Upper lobe of left lung (tissue), 6 donors: ENCODE data around the gene WDR83. TPM values are rescaled to one million over a fixed set of nuclear protein-coding genes. Genes with fewer than 3 reads are reported as not detected.
"Not testable (repeated sequence)": the region's sequence is repeated elsewhere in the genome, so short reads cannot be mapped to it uniquely, and the experiment has no call there.

Experiments used
- ATAC-seq, 2 donors: fragments of 200-7000 bp; cut with Tn5 transposase; one replicate each; pipeline ENCODE4 v1.9.1; 2022; ENCODE audit warnings: mild to moderate bottlenecking in 2 of 2, moderate library complexity in 2 of 2; ENCODE audit not compliant: low FRiP score in 2 of 2
- DNase-seq, 2 donors: peaks; one replicate each; pipeline ENCODE4 v3.0.0-alpha.2; 2019 to 2020
- H3K27ac ChIP-seq, 4 donors: fragments of 200-600 bp; sonication (generic); one replicate each; pipeline ENCODE4 v1.5.1; 2016 to 2019
- H3K27me3 ChIP-seq, 4 donors: fragments of 200-600 bp; sonication (generic); one replicate each; pipeline ENCODE4 v1.5.1; 2017 to 2019
- H3K36me3 ChIP-seq, 4 donors: fragments of 200-600 bp; sonication (generic); one replicate each; pipeline ENCODE4 v1.5.1; 2016 to 2019
- H3K4me1 ChIP-seq, 4 donors: fragments of 200-600 bp; sonication (generic); one replicate each; pipeline ENCODE4 v1.5.1; 2018 to 2019
- H3K4me3 ChIP-seq, 4 donors: fragments of 200-600 bp; sonication (generic); one replicate each; pipeline ENCODE4 v1.5.1; 2017 to 2019; ENCODE audit warnings: mild to moderate bottlenecking in 2 of 4, moderate library complexity in 1 of 4
- H3K9me3 ChIP-seq, 4 donors: fragments of 200-600 bp; sonication (generic); one replicate each; pipeline ENCODE4 v1.5.1; 2018 to 2019
- EP300 ChIP-seq, 4 donors: sonication (generic); formaldehyde crosslinking; IDR thresholded peaks; one replicate each; pipeline ENCODE4 v1.5.1; 2017; ENCODE audit warnings: antibody characterized with exemption in 4 of 4, control low read depth in 2 of 4
- POLR2A ChIP-seq, 4 donors: fragments of 450-650 bp; IDR thresholded peaks; one replicate each; pipeline ENCODE4 v1.5.1; 2016 to 2017; ENCODE audit warnings: antibody characterized with exemption in 4 of 4, mild to moderate bottlenecking in 2 of 4
- POLR2AphosphoS5 ChIP-seq, 2 donors: sonication (generic); formaldehyde crosslinking; IDR thresholded peaks; one replicate each; pipeline ENCODE4 v1.5.1; 2017; ENCODE audit warnings: antibody characterized with exemption in 2 of 2
- WGBS, 2 donors: methylation state at CpG; one replicate each; pipeline ENCODE4 v1.1.5; 2017 to 2018; 5-methylcytosine and 5-hydroxymethylcytosine counted together
- total RNA-seq, 6 donors: library from RNA; depleted of rRNA in 4 of 6; stranded (reverse); fragments of >200 nt in 4 of 6; gene quantifications; one replicate each; pipeline versions ENCODE4 v1.1.0 to v1.2.1, GENCODE V29; 2016 to 2021
- TF ChIP-seq, protein P1 (sequence below), 6 experiments: fragments of 450-650 bp in 4 of 6; fragments of 200-600 bp in 2 of 6; sonication (generic) in 2 of 6; IDR thresholded peaks; one replicate each; pipeline ENCODE4 v1.5.1; 2016 to 2019; ENCODE audit warnings: antibody characterized with exemption in 6 of 6
- donor health status: DM: no; HTN: no; CAD: no; lungs with moderate emphysema.
- donor health status: DM: no; HTN: yes; CAD: no; lungs with severe emphysema.

The WDR83 gene
- total RNA-seq, 6 donors from 2014 or later = 6.1 to 12.9 (median 8.4) TPM

DNA sequence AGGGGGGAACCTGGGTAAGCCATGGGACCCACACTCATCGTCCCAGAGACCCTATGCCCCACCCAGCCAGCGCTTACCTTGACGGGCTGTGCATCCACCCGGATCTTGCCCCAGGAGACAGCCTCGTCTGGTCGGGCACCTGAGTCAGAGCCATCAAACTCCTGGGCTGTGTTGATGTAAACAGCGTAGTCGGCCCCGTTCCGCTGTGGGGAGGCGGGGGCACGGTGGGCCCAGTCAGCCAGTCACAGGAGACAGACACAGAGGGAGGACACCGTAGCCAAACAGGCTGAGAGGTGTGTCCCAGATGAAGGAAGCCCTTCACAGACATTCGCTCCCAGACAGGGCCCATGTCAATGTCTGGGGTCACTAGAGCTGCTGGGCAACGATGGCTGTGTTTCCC, 9.3 kb downstream of the WDR83 start:
- ATAC-seq = no peak
- H3K27me3 ChIP-seq = no peaks in the 10 kb centered on the region
- H3K27ac ChIP-seq = no peak overlapping the region
- H3K9me3 ChIP-seq = no peaks in the 10 kb centered on the region
- H3K36me3 ChIP-seq = peaks cover 33 to 82% (median 70%) of the 10 kb centered on the region in 4 donors
- no peak for DNase-seq
- no peak overlapping the region for H3K4me3 ChIP-seq
- H3K4me1 ChIP-seq = peaks cover 8 to 31% (median 13%) of the 10 kb centered on the region in 4 donors
- TF ChIP-seq POLR2A (IDR thresholded peaks at IDR 0.05) (no peak), EP300 (IDR thresholded peaks at IDR 0.05) (no peak), POLR2AphosphoS5 (IDR thresholded peaks at IDR 0.05) (no peak)
- TF ChIP-seq, protein P1, sequence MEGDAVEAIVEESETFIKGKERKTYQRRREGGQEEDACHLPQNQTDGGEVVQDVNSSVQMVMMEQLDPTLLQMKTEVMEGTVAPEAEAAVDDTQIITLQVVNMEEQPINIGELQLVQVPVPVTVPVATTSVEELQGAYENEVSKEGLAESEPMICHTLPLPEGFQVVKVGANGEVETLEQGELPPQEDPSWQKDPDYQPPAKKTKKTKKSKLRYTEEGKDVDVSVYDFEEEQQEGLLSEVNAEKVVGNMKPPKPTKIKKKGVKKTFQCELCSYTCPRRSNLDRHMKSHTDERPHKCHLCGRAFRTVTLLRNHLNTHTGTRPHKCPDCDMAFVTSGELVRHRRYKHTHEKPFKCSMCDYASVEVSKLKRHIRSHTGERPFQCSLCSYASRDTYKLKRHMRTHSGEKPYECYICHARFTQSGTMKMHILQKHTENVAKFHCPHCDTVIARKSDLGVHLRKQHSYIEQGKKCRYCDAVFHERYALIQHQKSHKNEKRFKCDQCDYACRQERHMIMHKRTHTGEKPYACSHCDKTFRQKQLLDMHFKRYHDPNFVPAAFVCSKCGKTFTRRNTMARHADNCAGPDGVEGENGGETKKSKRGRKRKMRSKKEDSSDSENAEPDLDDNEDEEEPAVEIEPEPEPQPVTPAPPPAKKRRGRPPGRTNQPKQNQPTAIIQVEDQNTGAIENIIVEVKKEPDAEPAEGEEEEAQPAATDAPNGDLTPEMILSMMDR (IDR thresholded peaks at IDR 0.05) = no peak
- 87% methylated on average over 15 of the region's 15 CpGs; no CpG with 5 or more reads in 1 of the 2 donors for WGBS, 2 donors

DNA sequence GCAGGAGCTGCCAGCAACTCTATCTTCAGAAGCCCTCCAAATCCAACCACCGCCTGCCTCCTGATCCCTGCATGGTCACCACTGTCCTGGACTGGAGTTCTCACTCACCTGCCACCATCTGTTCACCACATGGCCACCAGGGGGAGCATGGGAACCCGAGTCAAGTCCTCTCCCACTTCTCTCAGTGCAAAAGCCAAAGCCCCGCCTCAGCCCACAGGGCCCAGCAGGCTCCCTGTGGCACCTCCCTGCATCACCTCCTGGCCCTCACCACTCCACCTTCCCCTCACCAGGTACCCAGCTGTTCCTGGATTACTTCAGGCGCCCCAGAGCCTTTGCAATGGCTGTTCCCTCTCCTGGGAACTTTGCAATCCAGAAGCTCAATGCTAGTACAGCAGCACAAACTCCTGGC, 9.8 kb downstream of the WDR83 start:
- H3K27ac ChIP-seq = no peak overlapping the region
- WGBS, 2 donors = 33 to 35% methylated on average over 4 of the region's 4 CpGs
- H3K9me3 ChIP-seq = no peaks in the 10 kb centered on the region
- ATAC-seq (peak; percentile 66 to 73), DNase-seq (peak in 1 of 2 donors; percentile 80)
- peaks cover 33 to 82% (median 70%) of the 10 kb centered on the region in 4 donors for H3K36me3 ChIP-seq
- no peak for TF ChIP-seq POLR2AphosphoS5 (IDR thresholded peaks at IDR 0.05)
- TF ChIP-seq, protein P1 (IDR thresholded peaks at IDR 0.05) = peak; percentile 76 to 87 (median 81)
- H3K4me1 ChIP-seq = peaks cover 8 to 29% (median 13%) of the 10 kb centered on the region in 4 donors
- H3K27me3 ChIP-seq = no peaks in the 10 kb centered on the region
- H3K4me3 ChIP-seq = no peak overlapping the region

DNA sequence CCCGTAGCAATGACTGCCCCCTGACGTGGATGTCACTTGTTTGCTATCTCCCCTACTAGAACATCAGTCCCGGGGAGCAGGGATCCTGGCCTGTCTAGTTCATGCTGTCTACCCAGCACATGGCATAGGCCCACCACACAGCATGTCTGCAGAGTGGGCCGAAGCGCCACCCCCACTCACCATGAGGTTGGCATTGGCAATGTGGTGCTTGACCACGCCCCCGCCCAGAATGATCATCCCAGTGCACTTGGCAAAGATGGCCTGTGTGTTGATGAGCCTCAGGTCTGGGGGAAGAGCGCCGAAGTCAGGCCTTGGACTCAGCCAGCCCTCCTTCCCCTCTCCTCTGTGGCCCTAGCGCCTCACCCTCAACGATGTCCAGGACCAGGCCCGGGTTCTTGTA, 10.3 kb downstream of the WDR83 start:
- WGBS, 2 donors = 87 to 94% methylated on average over 5 to 12 of the region's 12 CpGs
- Histone ChIP-seq H3K4me3 (no peak overlapping the region), H3K4me1 (peaks cover 8 to 24% (median 13%) of the 10 kb centered on the region in 4 donors), H3K27me3 (no peaks in the 10 kb centered on the region), H3K9me3 (no peaks in the 10 kb centered on the region), H3K27ac (no peak overlapping the region), H3K36me3 (peaks cover 33 to 82% (median 70%) of the 10 kb centered on the region in 4 donors)
- TF ChIP-seq POLR2A (IDR thresholded peaks at IDR 0.05) (no peak), EP300 (IDR thresholded peaks at IDR 0.05) (no peak)
- TF ChIP-seq, protein P1 (IDR thresholded peaks at IDR 0.05) = no peak
- ATAC-seq = no peak
- no peak for DNase-seq

DNA sequence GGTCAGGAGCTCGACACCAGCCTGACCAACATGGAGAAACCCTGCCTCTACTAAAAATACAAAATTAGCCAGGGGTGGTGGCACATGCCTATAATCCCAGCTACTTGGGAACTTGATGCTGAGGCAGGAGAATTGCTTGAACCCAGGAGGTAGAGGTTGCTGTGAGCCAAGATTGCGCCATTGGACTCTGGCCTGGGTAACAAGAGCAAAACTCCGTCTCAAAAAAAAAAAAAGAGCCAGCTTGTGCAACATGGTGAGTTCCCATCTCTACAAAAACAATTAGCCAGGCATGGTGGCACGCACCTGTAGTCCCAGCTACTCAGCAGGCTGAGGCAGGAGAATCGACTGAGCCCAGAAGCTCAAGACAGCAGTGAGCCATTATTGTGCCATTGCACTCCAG, 11.4 kb downstream of the WDR83 start:
- peaks cover 33 to 72% (median 61%) of the 10 kb centered on the region in 4 donors for H3K36me3 ChIP-seq

DNA sequence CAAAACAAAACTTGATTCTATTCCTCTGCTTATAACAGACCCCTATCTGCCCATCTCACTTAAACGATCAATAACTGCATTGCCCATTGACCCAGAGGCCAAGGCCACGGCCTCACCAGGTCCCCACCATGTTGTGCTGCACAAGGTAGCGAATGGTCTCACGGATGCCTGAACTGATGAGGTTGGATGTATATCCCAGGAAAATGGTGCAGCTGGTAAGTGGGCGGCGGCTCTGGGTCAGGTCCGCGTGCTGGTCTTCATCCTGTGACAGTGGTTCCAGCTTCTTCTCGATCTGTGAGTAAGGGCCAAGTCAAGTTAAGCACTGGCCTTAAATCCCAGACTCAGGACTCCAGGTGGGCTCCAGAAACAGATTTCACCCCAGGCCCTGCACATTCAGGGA, 13.4 kb downstream of the WDR83 start:
- 89 to 92% methylated on average over 4 to 9 of the region's 9 CpGs for WGBS, 2 donors
- TF ChIP-seq POLR2A (IDR thresholded peaks at IDR 0.05) (no peak), EP300 (IDR thresholded peaks at IDR 0.05) (no peak), POLR2AphosphoS5 (IDR thresholded peaks at IDR 0.05) (no peak)
- TF ChIP-seq, protein P1 (IDR thresholded peaks at IDR 0.05) = no peak
- peaks cover 8 to 27% (median 15%) of the 10 kb centered on the region in 4 donors for H3K4me1 ChIP-seq
- H3K27me3 ChIP-seq = no peaks in the 10 kb centered on the region
- H3K4me3 ChIP-seq = no peak overlapping the region
- H3K36me3 ChIP-seq = peaks cover 21 to 52% (median 45%) of the 10 kb centered on the region in 4 donors
- DNase-seq (no peak), ATAC-seq (no peak)
- H3K27ac ChIP-seq = peak overlapping the region in 1 of 4 donors; percentile 90
- no peaks in the 10 kb centered on the region for H3K9me3 ChIP-seq

More for the DNA sequence above, 11.4 kb downstream of the WDR83 start:
- peaks cover 8 to 27% (median 15%) of the 10 kb centered on the region in 4 donors for H3K4me1 ChIP-seq
- DNase-seq, H3K27me3 ChIP-seq, H3K27ac ChIP-seq, ATAC-seq, H3K9me3 ChIP-seq, H3K4me3 ChIP-seq: not testable (repeated sequence)
- 88 to 90% methylated on average over 5 of the region's 5 CpGs for WGBS, 2 donors
